H1 (cell line): ENCODE measurements around the gene ARSA. TPM values are rescaled to one million over a fixed set of nuclear protein-coding genes. Genes with fewer than 3 reads are reported as not detected.

ENCODE experiments used
- CTCF ChIA-PET: fragments of 300-600 bp; sonication (Branson Sonifier 250); formaldehyde crosslinking; loops from one replicate; lab custom pipeline; 2021; ENCODE audit not compliant: partially characterized antibody; lab: Charles Lee
- POLR2A ChIA-PET: fragments of 300-600 bp; sonication (Branson Sonifier 250); formaldehyde crosslinking; loops from one replicate; lab custom pipeline; 2021; ENCODE audit warnings: inconsistent platforms; ENCODE audit not compliant: partially characterized antibody; lab: Charles Lee
- DNase-seq, 2 experiments: peaks; one replicate each; pipeline versions ENCODE4 v3.0.0 to v3.0.0-alpha.2; 2010 to 2022; ENCODE audit warnings: low spot score in 2 of 2, low read depth in 1 of 2, mixed read lengths in 1 of 2
- FAIRE-seq: peaks from 2 replicates; lab custom pipeline; 2011; peaks lifted over from hg19 to GRCh38; lab: Jason Lieb, UNC
- H2AFZ ChIP-seq: 2 replicates; pipeline ENCODE4 v1.8.1; 2012; ENCODE audit warnings: low read length, inconsistent platforms
- H2AK5ac ChIP-seq: 2 replicates; pipeline ENCODE4 v1.6.1; 2013; ENCODE audit warnings: low read depth, low read length
- H2BK120ac ChIP-seq: replicated peaks from 2 replicates; pipeline ENCODE3; 2013; ENCODE audit warnings: low read depth, low read length, inconsistent platforms
- H2BK12ac ChIP-seq: 2 replicates; pipeline ENCODE4 v1.6.1; 2013; ENCODE audit warnings: low read depth, low read length
- H2BK15ac ChIP-seq: 2 replicates; pipeline ENCODE4 v1.6.1; 2013; ENCODE audit warnings: low read length
- H2BK20ac ChIP-seq: 2 replicates; pipeline ENCODE4 v1.6.1; 2013; ENCODE audit warnings: low read length
- H2BK5ac ChIP-seq: 2 replicates; pipeline ENCODE4 v1.6.1; 2013; ENCODE audit warnings: low read depth, low read length
- H3K14ac ChIP-seq: 2 replicates; pipeline ENCODE4 v1.6.1; 2013; ENCODE audit warnings: inconsistent platforms; ENCODE audit not compliant: insufficient read length
- H3K18ac ChIP-seq: 2 replicates; pipeline ENCODE4 v1.6.1; 2013; ENCODE audit warnings: low read length; ENCODE audit errors: extremely low read depth
- H3K23ac ChIP-seq: 2 replicates; pipeline ENCODE4 v1.6.1; 2013; ENCODE audit warnings: inconsistent platforms; ENCODE audit not compliant: insufficient read length
- H3K23me2 ChIP-seq: 2 replicates; pipeline ENCODE4 v1.6.1; 2013; ENCODE audit warnings: low read depth, low read length
- H3K27ac ChIP-seq: 2 replicates; pipeline ENCODE4 v1.6.1; 2011; ENCODE audit warnings: low read depth, low read length, inconsistent platforms
- H3K27me3 ChIP-seq, 4 experiments: replicated peaks in 1 of 4; 1 replicate in 1 of 4; 2 replicates in 3 of 4; pipeline versions ENCODE4 v1.6.1 to v1.8.1; 2011 to 2013; ENCODE audit warnings: low read length in 3 of 4, mild to moderate bottlenecking in 3 of 4, inconsistent platforms in 2 of 4, mixed read lengths in 2 of 4, moderate library complexity in 1 of 4; ENCODE audit not compliant: control insufficient read depth in 3 of 4, insufficient read depth in 3 of 4; ENCODE audit errors: extremely low read depth in 1 of 4
- H3K36me3 ChIP-seq, 4 experiments: 2 replicates each; pipeline versions ENCODE4 v1.6.1 to v1.8.1; 2011 to 2013; ENCODE audit warnings: mild to moderate bottlenecking in 4 of 4, low read length in 3 of 4, moderate library complexity in 2 of 4, control low read depth in 1 of 4, inconsistent platforms in 1 of 4; ENCODE audit not compliant: insufficient read depth in 4 of 4, control insufficient read depth in 2 of 4
- H3K4ac ChIP-seq: replicated peaks from 2 replicates; pipeline ENCODE3; 2013; ENCODE audit warnings: low read length, low read depth, mixed read lengths, inconsistent platforms; ENCODE audit not compliant: insufficient read length
- H3K4me1 ChIP-seq, 4 experiments: replicated peaks in 1 of 4; 1 replicate in 1 of 4; 2 replicates in 3 of 4; pipeline versions ENCODE4 v1.6.1 to v1.8.1; 2011 to 2013; ENCODE audit warnings: low read length in 3 of 4, inconsistent platforms in 2 of 4, mixed read lengths in 1 of 4; ENCODE audit not compliant: insufficient read depth in 4 of 4, control insufficient read depth in 3 of 4
- H3K4me2 ChIP-seq, 2 experiments: 2 replicates each; pipeline versions ENCODE4 v1.6.1 to v1.8.1; 2011 to 2013; ENCODE audit warnings: low read depth in 2 of 2, low read length in 2 of 2, control low read depth in 1 of 2, inconsistent platforms in 1 of 2, mild to moderate bottlenecking in 1 of 2; ENCODE audit not compliant: insufficient read depth in 1 of 2
- H3K4me3 ChIP-seq, 4 experiments: fragments of 200-600, 300-600 bp in 1 of 4; sonication (generic), shearing (Covaris generic), sonication (Bioruptor Twin) in 1 of 4; 2 replicates each; pipeline versions ENCODE4 v1.5.1 to v1.8.1; 2011 to 2016; ENCODE audit warnings: low read length in 4 of 4, low read depth in 3 of 4, control low read depth in 2 of 4, inconsistent platforms in 2 of 4, mild to moderate bottlenecking in 2 of 4, mixed read lengths in 1 of 4, moderate library complexity in 1 of 4; ENCODE audit not compliant: insufficient read depth in 2 of 4; ENCODE audit errors: extremely low read depth in 1 of 4
- H3K56ac ChIP-seq: replicated peaks from 2 replicates; pipeline ENCODE3; 2013; ENCODE audit warnings: low read depth, mild to moderate bottlenecking, mixed read lengths, low read length, inconsistent platforms; ENCODE audit not compliant: insufficient read length
- H3K79me1 ChIP-seq: 2 replicates; pipeline ENCODE4 v1.6.1; 2013; ENCODE audit warnings: low read depth, low read length, control low read depth
- H3K79me2 ChIP-seq, 2 experiments: 2 replicates each; pipeline versions ENCODE4 v1.6.1 to v1.8.1; 2012 to 2013; ENCODE audit warnings: low read length in 2 of 2, mild to moderate bottlenecking in 2 of 2, inconsistent platforms in 1 of 2; ENCODE audit not compliant: insufficient read depth in 2 of 2, control insufficient read depth in 1 of 2
- H3K9ac ChIP-seq, 4 experiments: replicated peaks in 1 of 4; 1 replicate in 1 of 4; 2 replicates in 3 of 4; pipeline versions ENCODE4 v1.6.1 to v1.8.1; 2011 to 2013; ENCODE audit warnings: low read depth in 3 of 4, low read length in 3 of 4, control low read depth in 2 of 4, mild to moderate bottlenecking in 2 of 4, moderate library complexity in 2 of 4, inconsistent platforms in 1 of 4; ENCODE audit errors: extremely low read depth in 1 of 4
- H3K9me3 ChIP-seq, 2 experiments: 2 replicates each; pipeline versions ENCODE4 v1.6.1 to v1.8.1; 2012 to 2013; ENCODE audit warnings: mild to moderate bottlenecking in 2 of 2, moderate library complexity in 2 of 2, control low read depth in 1 of 2, inconsistent platforms in 1 of 2, low read depth in 1 of 2, low read length in 1 of 2, mixed read lengths in 1 of 2; ENCODE audit not compliant: insufficient read depth in 2 of 2
- H4K20me1 ChIP-seq, 2 experiments: replicated peaks in 1 of 2; 2 replicates each; pipeline versions ENCODE3 to v1.8.1; 2011 to 2013; ENCODE audit warnings: inconsistent platforms in 2 of 2, low read length in 2 of 2, mild to moderate bottlenecking in 1 of 2; ENCODE audit not compliant: insufficient read depth in 2 of 2, control insufficient read depth in 1 of 2
- H4K5ac ChIP-seq: 2 replicates; pipeline ENCODE4 v1.6.1; 2013; ENCODE audit warnings: low read length, low read depth, mixed read lengths, inconsistent platforms; ENCODE audit not compliant: insufficient read length
- H4K8ac ChIP-seq: 2 replicates; pipeline ENCODE4 v1.8.0; 2013; ENCODE audit warnings: mild to moderate bottlenecking, moderate library complexity, low read length, inconsistent platforms; ENCODE audit not compliant: insufficient read depth; ENCODE audit errors: extremely low read depth
- H4K91ac ChIP-seq: replicated peaks from 2 replicates; pipeline ENCODE3; 2013; ENCODE audit warnings: low read length, mixed read lengths, inconsistent platforms; ENCODE audit not compliant: insufficient read length
- CTCF ChIP-seq, 3 experiments: IDR thresholded peaks; 1 replicate in 2 of 3; 2 replicates in 1 of 3; pipeline versions ENCODE4 v1.5.1 to v1.6.1; 2011; ENCODE audit warnings: low read length in 3 of 3, mild to moderate bottlenecking in 3 of 3, inconsistent platforms in 2 of 3, low read depth in 1 of 3, moderate library complexity in 1 of 3; ENCODE audit not compliant: insufficient read depth in 1 of 3; ENCODE audit errors: control extremely low read depth in 1 of 3
- GABPA ChIP-seq: IDR thresholded peaks from 2 replicates; pipeline ENCODE4 v1.6.1; 2011; ENCODE audit warnings: mild to moderate bottlenecking, low read length, moderate library complexity, borderline replicate concordance; ENCODE audit not compliant: insufficient read depth
- MAX ChIP-seq: IDR thresholded peaks from 2 replicates; pipeline ENCODE4 v1.6.1; 2012; ENCODE audit warnings: inconsistent platforms
- RAD21 ChIP-seq, 2 experiments: IDR thresholded peaks in 1 of 2; conservative IDR thresholded peaks in 1 of 2; 2 replicates each; pipeline ENCODE4 v1.6.1; 2011; ENCODE audit warnings: low read depth in 2 of 2, low read length in 2 of 2, improper control_type of control experiment in 1 of 2, inconsistent platforms in 1 of 2, mild to moderate bottlenecking in 1 of 2, moderate library complexity in 1 of 2
- SUZ12 ChIP-seq: fragments of 200-600 bp; sonication (generic); IDR thresholded peaks from 2 replicates; pipeline ENCODE4 v1.6.1; 2012; ENCODE audit warnings: mild to moderate bottlenecking, inconsistent platforms, low read length, moderate library complexity, mixed read lengths
- WGBS, 2 experiments: shearing (Covaris generic) in 1 of 2; methylation state at CpG; one replicate each; pipeline versions ENCODE4 v1.1.6 to v1.1.7; 2013 to 2015; ENCODE audit warnings: low lambda C conversion rate in 2 of 2, mixed read lengths in 2 of 2, inconsistent platforms in 1 of 2, low coverage in 1 of 2, missing lambda C conversion rate in 1 of 2; ENCODE audit not compliant: insufficient replicate concordance in 2 of 2, insufficient coverage in 1 of 2, insufficient read length in 1 of 2; ENCODE audit errors: extremely low coverage in 1 of 2, missing lambda C conversion rate in 1 of 2; 5-methylcytosine and 5-hydroxymethylcytosine counted together
- polyA plus RNA-seq, 7 experiments: library from polyadenylated mRNA; depleted of rRNA in 3 of 7; stranded (reverse) in 5 of 7; unstranded in 2 of 7; fragments of >200 nt in 5 of 7; fragments of 200-250 nt in 2 of 7; gene quantifications; 1 replicate in 5 of 7; 2 replicates in 1 of 7; 4 replicates in 1 of 7; pipeline versions ENCODE4 v1.2.1 to v1.2.3, GENCODE V29; 2011 to 2013; ENCODE audit warnings: missing spikeins in 2 of 7, mixed read lengths in 2 of 7
- total RNA-seq: library from RNA; stranded (reverse); fragmentation: NEBNext Ultra II Directional; extraction: Animal tissue kit (Norgen Biotek cat#: 25700); gene quantifications from 2 replicates; pipeline ENCODE4 v1.2.1, GENCODE V29; 2021

ARSA gene
- total and polyA plus RNA-seq, 2 of the 8 experiments (the other 6 are each of a cell fraction or from before 2014, with no cell fraction given): 9.8 to 10.1 TPM

- WGBS, 2 experiments: 77% methylated on average over 21 of the region's 22 CpGs; no CpG with 5 or more reads in 1 of the 2 experiments
- Histone ChIP-seq H4K5ac (no peak overlapping the region), H3K9ac (no peak overlapping the region), H3K9me3 (no peaks in the 10 kb centered on the region), H3K18ac (no peak overlapping the region), H3K4me1 (peaks cover 0 to 13% (median 2%) of the 10 kb centered on the region in 4 experiments; a peak in 4 of 7 replicates), H4K20me1 (no peaks in the 10 kb centered on the region), H3K79me2 (no peaks in the 10 kb centered on the region), H3K14ac (no peak overlapping the region), H3K23ac (no peak overlapping the region), H3K56ac (no peak overlapping the region), H3K36me3 (no peaks in the 10 kb centered on the region), H3K4me3 (no peak overlapping the region), H3K27ac (no peak overlapping the region), H2BK12ac (peak overlapping the region; percentile 50; the same call in 1 of the 2 replicates), H4K91ac (no peak overlapping the region), H2BK15ac (no peak overlapping the region; the same call in 1 of the 2 replicates), H4K8ac (no peak overlapping the region), H2BK5ac (no peak overlapping the region), H2BK20ac (no peak overlapping the region), H2BK120ac (no peak overlapping the region), H2AFZ (no peak overlapping the region), H3K79me1 (no peaks in the 10 kb centered on the region), H3K4me2 (peak overlapping the region in 1 of 2 experiments; percentile 44; a peak in 1 of 4 replicates), H2AK5ac (no peak overlapping the region), H3K27me3 (peaks cover 0 to 7% (median 5%) of the 10 kb centered on the region in 4 experiments; a peak in 5 of 7 replicates), H3K4ac (no peak overlapping the region), H3K23me2 (no peaks in the 10 kb centered on the region)
- ChIA-PET CTCF (interaction anchor here (0.9 to 3.5 kb wide), 9 partner anchors 8 to 86 kb away, joined by 3 to 23 read pairs (median 3); partner anchors contain the start of genes CPT1B and SYCE3), POLR2A (no interaction called here)
- FAIRE-seq: no peak
- TF ChIP-seq MAX: no peak
- peak in 1 of 2 experiments; percentile 16; a peak in 1 of 4 replicates for TF ChIP-seq RAD21 (IDR thresholded peaks at IDR 0.05 in 1 of 2, conservative IDR thresholded peaks at IDR 0.05 in 1 of 2; ENCODE audit: low read depth in 2 of 2, low read length in 2 of 2)
- TF ChIP-seq GABPA: 0 out of 2 replicates have a peak, but pooled peaks have one; percentile 14
- TF ChIP-seq SUZ12: no peak
- peak in 2 of 3 experiments; percentile 13 to 18; a peak in 2 of 4 replicates for TF ChIP-seq CTCF (IDR thresholded peaks at IDR 0.05; ENCODE audit: control extremely low read depth in 1 of 3, insufficient read depth in 1 of 3, low read depth in 1 of 3, low read length in 3 of 3)
- peak in 1 of 2 experiments; percentile 48 for DNase-seq
These were observed 14.5 kb downstream of the ARSA start for GRCh38 chr22:50613291-50613981.
